ENCODE measurements around the gene HUS1. TPM values are rescaled to one million over a fixed set of nuclear protein-coding genes. Genes with fewer than 3 reads are reported as not detected.

The HUS1 gene
- total and polyA plus RNA-seq, 2 of the 13 experiments (the other 11 are each of a cell fraction or from before 2014, with no cell fraction given), result 14.8 to 16.9 TPM

DNA sequence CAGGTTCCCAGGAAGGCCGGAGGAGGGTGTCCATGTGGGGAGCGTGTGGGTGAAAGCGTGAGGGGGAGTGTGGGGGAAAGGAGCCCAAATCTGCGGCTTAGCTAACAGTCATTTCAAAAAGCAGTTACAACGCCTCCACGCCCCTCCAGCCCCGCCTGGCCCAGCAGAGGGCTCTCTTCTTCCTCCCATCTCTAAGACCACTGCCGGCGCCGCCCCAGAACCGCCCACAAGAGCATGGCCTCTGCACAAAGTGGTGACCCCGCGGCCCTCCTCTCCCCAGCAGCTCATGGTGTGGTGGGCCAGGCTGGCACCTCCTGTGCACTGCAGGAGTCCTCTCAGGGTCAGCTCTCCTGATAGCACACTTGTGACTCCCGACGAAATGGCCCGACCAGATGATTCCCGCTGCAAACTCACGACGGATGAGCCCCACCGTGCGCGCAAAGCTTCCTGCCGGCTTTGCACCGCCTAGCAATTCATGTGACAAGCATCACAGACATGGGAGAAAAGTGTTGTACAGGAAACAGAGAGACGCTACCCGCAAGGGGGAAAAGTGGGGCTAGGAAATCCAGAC is 12.4 kb upstream of the HUS1 start (continued):
- TF ChIP-seq MYC (CRISPR knock-in tag; IDR thresholded peaks at IDR 0.05; ENCODE audit: borderline replicate concordance) (peak; percentile 49; the same call in 1 of the 2 replicates), ZNF749 (CRISPR knock-in tag; IDR thresholded peaks at IDR 0.05; ENCODE audit: borderline replicate concordance) (no peak), TCF12 (IDR thresholded peaks at IDR 0.05) (no peak), TCF12 (CRISPR knock-in tag; IDR thresholded peaks at IDR 0.05) (no peak), MXD4 (CRISPR knock-in tag; IDR thresholded peaks at IDR 0.05) (no peak), DBP (CRISPR knock-in tag; IDR thresholded peaks at IDR 0.05; ENCODE audit: not compliant biosample characterization) (no peak), ZNF839 (CRISPR knock-in tag; IDR thresholded peaks at IDR 0.05; ENCODE audit: borderline replicate concordance) (no peak), PAWR (CRISPR knock-in tag; IDR thresholded peaks at IDR 0.05; ENCODE audit: borderline replicate concordance) (no peak), SKIL (CRISPR knock-in tag; IDR thresholded peaks at IDR 0.05; ENCODE audit: borderline replicate concordance) (no peak), ZNF331 (CRISPR knock-in tag; IDR thresholded peaks at IDR 0.05) (0 out of 2 replicates have a peak, but pooled peaks have one; percentile 28), RBFOX2 (IDR thresholded peaks at IDR 0.05; ENCODE audit: low read depth, low read length) (no peak), YY1 (IDR thresholded peaks at IDR 0.05; ENCODE audit: insufficient read depth, insufficient replicate concordance, low read depth, low read length) (peak; percentile 69), HOXA9 (CRISPR knock-in tag; IDR thresholded peaks at IDR 0.05; ENCODE audit: borderline replicate concordance) (no peak), ZNF256 (CRISPR knock-in tag; conservative IDR thresholded peaks at IDR 0.05) (no peak), MTF2 (CRISPR knock-in tag; IDR thresholded peaks at IDR 0.05; ENCODE audit: borderline replicate concordance) (peak; percentile 78; the same call in 1 of the 2 replicates), CBFB (CRISPR knock-in tag; IDR thresholded peaks at IDR 0.05) (no peak), HBP1 (CRISPR knock-in tag; IDR thresholded peaks at IDR 0.05; ENCODE audit: low read depth) (no peak)
- TF ChIP-seq, protein P1, sequence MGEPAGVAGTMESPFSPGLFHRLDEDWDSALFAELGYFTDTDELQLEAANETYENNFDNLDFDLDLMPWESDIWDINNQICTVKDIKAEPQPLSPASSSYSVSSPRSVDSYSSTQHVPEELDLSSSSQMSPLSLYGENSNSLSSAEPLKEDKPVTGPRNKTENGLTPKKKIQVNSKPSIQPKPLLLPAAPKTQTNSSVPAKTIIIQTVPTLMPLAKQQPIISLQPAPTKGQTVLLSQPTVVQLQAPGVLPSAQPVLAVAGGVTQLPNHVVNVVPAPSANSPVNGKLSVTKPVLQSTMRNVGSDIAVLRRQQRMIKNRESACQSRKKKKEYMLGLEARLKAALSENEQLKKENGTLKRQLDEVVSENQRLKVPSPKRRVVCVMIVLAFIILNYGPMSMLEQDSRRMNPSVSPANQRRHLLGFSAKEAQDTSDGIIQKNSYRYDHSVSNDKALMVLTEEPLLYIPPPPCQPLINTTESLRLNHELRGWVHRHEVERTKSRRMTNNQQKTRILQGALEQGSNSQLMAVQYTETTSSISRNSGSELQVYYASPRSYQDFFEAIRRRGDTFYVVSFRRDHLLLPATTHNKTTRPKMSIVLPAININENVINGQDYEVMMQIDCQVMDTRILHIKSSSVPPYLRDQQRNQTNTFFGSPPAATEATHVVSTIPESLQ (CRISPR knock-in tag; conservative IDR thresholded peaks at IDR 0.05), result no peak
- TF ChIP-seq, protein P2, sequence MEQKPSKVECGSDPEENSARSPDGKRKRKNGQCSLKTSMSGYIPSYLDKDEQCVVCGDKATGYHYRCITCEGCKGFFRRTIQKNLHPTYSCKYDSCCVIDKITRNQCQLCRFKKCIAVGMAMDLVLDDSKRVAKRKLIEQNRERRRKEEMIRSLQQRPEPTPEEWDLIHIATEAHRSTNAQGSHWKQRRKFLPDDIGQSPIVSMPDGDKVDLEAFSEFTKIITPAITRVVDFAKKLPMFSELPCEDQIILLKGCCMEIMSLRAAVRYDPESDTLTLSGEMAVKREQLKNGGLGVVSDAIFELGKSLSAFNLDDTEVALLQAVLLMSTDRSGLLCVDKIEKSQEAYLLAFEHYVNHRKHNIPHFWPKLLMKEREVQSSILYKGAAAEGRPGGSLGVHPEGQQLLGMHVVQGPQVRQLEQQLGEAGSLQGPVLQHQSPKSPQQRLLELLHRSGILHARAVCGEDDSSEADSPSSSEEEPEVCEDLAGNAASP (CRISPR knock-in tag; IDR thresholded peaks at IDR 0.05; ENCODE audit: borderline replicate concordance), result 0 out of 2 replicates have a peak, but pooled peaks have one; percentile 26
- TF ChIP-seq, protein P3, sequence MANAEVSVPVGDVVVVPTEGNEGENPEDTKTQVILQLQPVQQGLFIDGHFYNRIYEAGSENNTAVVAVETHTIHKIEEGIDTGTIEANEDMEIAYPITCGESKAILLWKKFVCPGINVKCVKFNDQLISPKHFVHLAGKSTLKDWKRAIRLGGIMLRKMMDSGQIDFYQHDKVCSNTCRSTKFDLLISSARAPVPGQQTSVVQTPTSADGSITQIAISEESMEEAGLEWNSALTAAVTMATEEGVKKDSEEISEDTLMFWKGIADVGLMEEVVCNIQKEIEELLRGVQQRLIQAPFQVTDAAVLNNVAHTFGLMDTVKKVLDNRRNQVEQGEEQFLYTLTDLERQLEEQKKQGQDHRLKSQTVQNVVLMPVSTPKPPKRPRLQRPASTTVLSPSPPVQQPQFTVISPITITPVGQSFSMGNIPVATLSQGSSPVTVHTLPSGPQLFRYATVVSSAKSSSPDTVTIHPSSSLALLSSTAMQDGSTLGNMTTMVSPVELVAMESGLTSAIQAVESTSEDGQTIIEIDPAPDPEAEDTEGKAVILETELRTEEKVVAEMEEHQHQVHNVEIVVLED (CRISPR knock-in tag; IDR thresholded peaks at IDR 0.05; ENCODE audit: borderline replicate concordance), result no peak
